LNCaP clone FGC (cell line): ENCODE measurements around the gene PKDCC.
"Not testable (repeated sequence)": the region's sequence is repeated elsewhere in the genome, so short reads cannot be mapped to it uniquely, and the experiment has no call there.

Experiments used
- DNase-seq: peaks from one replicate; pipeline ENCODE4 v3.0.0-alpha.2; 2011; ENCODE audit warnings: low read depth
- H3K4me3 ChIP-seq: 2 replicates; pipeline ENCODE4 v1.5.1; 2011; ENCODE audit warnings: mild to moderate bottlenecking, low read depth, low read length, control low read depth
- CTCF ChIP-seq: IDR thresholded peaks from 2 replicates; pipeline ENCODE4 v1.5.1; 2012; ENCODE audit warnings: mild to moderate bottlenecking; ENCODE audit not compliant: control insufficient read depth, insufficient read depth; ENCODE audit errors: extremely low read depth

The PKDCC gene

GRCh38 chr2:42060028-42060427 lies 12.2 kb downstream of the PKDCC start:
- no peak for TF ChIP-seq CTCF
- H3K4me3 ChIP-seq: no peak overlapping the region
- DNase-seq: no peak

GRCh38 chr2:42060718-42061619 lies 13.1 kb downstream of the PKDCC start:
- no peak for TF ChIP-seq CTCF
- no peak overlapping the region for H3K4me3 ChIP-seq
- no peak for DNase-seq

GRCh38 chr2:42061839-42062238 lies 14.0 kb downstream of the PKDCC start:
- no peak overlapping the region for H3K4me3 ChIP-seq
- no peak for TF ChIP-seq CTCF
- DNase-seq: no peak

GRCh38 chr2:42063431-42064171 lies 15.8 kb downstream of the PKDCC start:
- no peak overlapping the region for H3K4me3 ChIP-seq
- no peak for DNase-seq
- no peak for TF ChIP-seq CTCF

GRCh38 chr2:42064417-42064942 lies 16.7 kb downstream of the PKDCC start:
- TF ChIP-seq CTCF: no peak
- H3K4me3 ChIP-seq: no peak overlapping the region
- DNase-seq: no peak

GRCh38 chr2:42065753-42066152 lies 17.9 kb downstream of the PKDCC start:
- not testable (repeated sequence) for DNase-seq

GRCh38 chr2:42067001-42067400 lies 19.2 kb downstream of the PKDCC start:
- DNase-seq, H3K4me3 ChIP-seq: not testable (repeated sequence)

More at GRCh38 chr2:42065753-42066152, 17.9 kb downstream of the PKDCC start:
- H3K4me3 ChIP-seq: not testable (repeated sequence)
